HG03442 (cell line): Measurements from ENCODE around the gene PKNOX1.
"Not testable (repeated sequence)": the region's sequence is repeated elsewhere in the genome, so short reads cannot be mapped to it uniquely, and the experiment has no call there.

ENCODE experiments used
- ATAC-seq: cut with Tn5 transposase; IDR thresholded peaks from one replicate; pipeline ENCODE4 v1.9.1; 2021; ENCODE audit warnings: mild to moderate bottlenecking, moderate library complexity; ENCODE audit not compliant: unreplicated experiment

The PKNOX1 gene

GRCh38 chr21:43015906-43016540 lies 41.7 kb downstream of the PKNOX1 start:
- ATAC-seq = no peak

- ATAC-seq = no peak
These were observed 42.4 kb downstream of the PKNOX1 start for GRCh38 chr21:43016728-43017127.

- no peak for ATAC-seq
These were observed 44.2 kb downstream of the PKNOX1 start for GRCh38 chr21:43018519-43018918.

- no peak for ATAC-seq
These were observed 45.8 kb downstream of the PKNOX1 start for GRCh38 chr21:43020177-43020576.

GRCh38 chr21:43020771-43021170 lies 46.4 kb downstream of the PKNOX1 start:
- ATAC-seq = no peak

GRCh38 chr21:43021191-43021590 lies 46.8 kb downstream of the PKNOX1 start:
- ATAC-seq = no peak

GRCh38 chr21:43021756-43022600 lies 47.6 kb downstream of the PKNOX1 start:
- ATAC-seq = no peak

- no peak for ATAC-seq
These were observed 48.8 kb downstream of the PKNOX1 start for GRCh38 chr21:43023175-43023574.

- ATAC-seq = no peak
These were observed 50.2 kb downstream of the PKNOX1 start for GRCh38 chr21:43024439-43025136.

- no peak for ATAC-seq
These were observed 51.3 kb downstream of the PKNOX1 start for GRCh38 chr21:43025636-43026180.

GRCh38 chr21:43027846-43028731 lies 53.7 kb downstream of the PKNOX1 start:
- ATAC-seq = no peak

- no peak for ATAC-seq
These were observed 55.4 kb downstream of the PKNOX1 start for GRCh38 chr21:43029785-43030184.

- no peak for ATAC-seq
These were observed 56.8 kb downstream of the PKNOX1 start for GRCh38 chr21:43031121-43031619.

GRCh38 chr21:43034101-43034500 lies 59.7 kb downstream of the PKNOX1 start:
- ATAC-seq = no peak

GRCh38 chr21:43034826-43035225 lies 60.5 kb downstream of the PKNOX1 start:
- no peak for ATAC-seq

- ATAC-seq = not testable (repeated sequence)
These were observed 62.5 kb downstream of the PKNOX1 start for GRCh38 chr21:43036889-43037288.

- ATAC-seq = not testable (repeated sequence)
These were observed 63.7 kb downstream of the PKNOX1 start for GRCh38 chr21:43037918-43038658.

GRCh38 chr21:43038659-43039044 lies 64.3 kb downstream of the PKNOX1 start:
- ATAC-seq = not testable (repeated sequence)

GRCh38 chr21:43042169-43042568 lies 67.8 kb downstream of the PKNOX1 start:
- not testable (repeated sequence) for ATAC-seq
